ENCODE measurements around the gene CCR9.

CCR9 gene

DNA sequence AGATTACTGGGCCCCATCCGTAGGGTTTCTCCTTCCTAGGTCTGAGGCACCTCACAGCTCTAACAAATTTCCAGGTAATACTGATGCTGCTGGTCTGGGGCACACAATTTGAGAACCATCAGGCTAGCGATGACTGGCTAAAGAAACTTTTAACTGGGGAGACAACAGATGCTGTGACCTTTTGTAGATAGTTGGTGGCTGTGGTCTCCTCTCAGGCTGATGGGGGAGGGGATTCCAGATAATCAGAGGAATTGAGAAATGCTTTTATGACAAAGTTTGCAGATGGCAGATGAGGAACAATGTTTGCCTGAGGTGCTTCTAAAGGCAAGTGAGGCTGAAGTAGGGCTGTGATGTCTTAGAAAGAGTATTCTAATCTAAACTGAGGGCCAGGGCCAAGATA lies 13.8 kb upstream of the CCR9 start:
- no peak for DNase-seq (ENCODE audit: low read depth in 2 of 2)

DNA sequence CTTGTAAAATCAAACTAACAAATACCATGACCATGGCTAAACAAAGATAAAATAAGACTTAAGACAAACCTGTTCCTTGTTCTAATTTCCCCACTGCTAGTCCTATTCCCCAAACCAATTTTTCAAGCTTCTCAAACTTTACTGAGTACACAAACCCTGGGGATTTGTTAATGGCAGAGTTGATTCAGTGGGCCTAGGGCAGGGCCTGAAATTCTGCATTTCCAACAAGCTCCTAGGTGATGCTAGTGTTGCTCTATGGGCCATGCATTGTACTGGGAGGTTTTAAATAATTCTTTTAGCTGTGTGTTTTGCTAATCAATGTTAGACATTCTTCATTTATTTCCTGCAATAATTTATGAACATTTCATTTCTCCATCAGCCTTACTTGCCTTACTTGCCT lies 13.3 kb upstream of the CCR9 start:
- no peak for DNase-seq (ENCODE audit: low read depth in 2 of 2)

DNA sequence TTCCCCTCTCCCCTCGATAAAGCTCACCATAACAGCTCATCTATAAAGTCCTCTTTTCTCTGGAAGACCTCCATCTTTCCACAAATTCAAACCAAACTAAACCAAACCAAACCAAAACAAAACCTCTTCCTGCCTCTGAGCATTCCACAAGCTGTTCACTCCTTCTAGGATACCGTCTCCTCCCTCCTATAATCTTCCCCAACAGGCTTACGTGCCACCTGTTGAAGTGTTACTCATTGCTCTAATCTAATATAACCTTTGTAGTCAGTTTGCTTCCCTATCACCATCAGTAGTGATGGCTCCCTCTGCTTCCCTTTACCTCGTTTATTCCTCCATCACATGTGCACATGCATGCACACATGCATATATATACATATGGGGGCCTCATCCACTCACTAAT lies 12.7 kb upstream of the CCR9 start:
- no peak for DNase-seq (ENCODE audit: low read depth in 2 of 2)

DNA sequence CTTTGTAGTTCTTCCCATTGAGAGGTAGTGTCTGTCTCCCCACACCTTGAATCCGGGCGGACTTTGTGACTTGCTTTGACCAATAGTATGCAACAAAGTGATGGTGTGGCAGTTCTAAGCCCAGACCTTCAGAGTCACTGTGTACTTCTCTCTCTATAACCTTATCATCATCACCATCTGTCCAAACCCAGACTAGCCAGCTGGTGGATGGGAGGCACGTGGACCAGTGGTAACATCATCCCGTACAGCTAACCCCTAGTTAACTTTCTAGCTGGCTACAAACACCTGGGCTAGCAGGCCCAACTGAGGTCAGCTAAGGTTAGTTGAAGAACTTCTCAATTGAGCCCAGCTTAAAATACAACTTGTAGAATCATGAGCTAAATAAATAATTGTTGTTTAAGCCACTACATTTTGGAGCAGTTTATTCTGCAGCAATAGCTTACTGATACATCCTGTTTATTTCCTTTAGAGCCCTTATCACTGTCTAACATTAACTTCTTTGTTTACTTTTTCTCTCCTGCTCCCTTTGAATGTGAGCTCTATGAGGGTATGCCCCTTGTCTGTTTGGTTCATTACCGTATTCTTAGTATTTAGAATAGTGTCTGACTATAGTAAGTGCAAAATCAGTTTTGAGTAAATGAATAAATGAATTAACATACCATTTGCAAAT lies 11.5 kb upstream of the CCR9 start:
- DNase-seq (ENCODE audit: low read depth in 2 of 2) = no peak

DNA sequence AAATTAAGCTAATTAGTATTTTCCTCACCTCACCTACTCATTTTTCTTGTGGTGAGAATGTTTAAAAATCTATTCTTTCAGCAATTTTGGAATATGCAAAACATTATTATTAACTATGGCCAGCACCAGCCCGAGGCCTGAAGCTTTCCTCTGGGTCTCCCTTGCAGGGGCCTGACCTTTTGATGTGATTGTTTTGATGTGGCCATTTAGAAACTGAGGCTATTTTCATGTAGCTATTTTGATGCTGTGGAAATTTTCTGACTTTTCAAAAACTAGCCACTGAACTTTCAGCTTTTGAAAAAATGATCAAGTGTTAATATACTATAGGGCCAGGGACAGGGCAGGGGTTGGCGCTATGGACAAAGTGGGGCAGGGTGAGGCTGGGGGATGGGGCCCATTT lies 8.2 kb upstream of the CCR9 start:
- no peak for DNase-seq (ENCODE audit: low read depth in 2 of 2)

DNA sequence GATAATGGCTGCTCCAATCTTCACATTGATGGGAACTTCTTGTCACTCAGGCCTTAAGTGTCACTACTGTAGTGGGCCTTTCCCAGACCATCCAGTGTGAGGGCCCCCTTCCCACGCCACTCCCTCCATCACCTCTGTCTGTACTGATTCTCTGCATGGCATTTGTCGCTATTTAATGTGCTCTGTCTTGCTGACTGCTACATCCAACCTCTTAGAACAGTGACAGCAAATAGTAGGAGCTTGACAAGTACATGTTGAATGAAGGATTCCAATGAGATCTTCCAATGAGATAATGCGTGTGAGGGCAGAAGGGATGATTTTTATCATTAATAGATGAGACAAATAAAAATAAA lies 5.6 kb upstream of the CCR9 start:
- DNase-seq (ENCODE audit: low read depth in 2 of 2) = no peak

DNA sequence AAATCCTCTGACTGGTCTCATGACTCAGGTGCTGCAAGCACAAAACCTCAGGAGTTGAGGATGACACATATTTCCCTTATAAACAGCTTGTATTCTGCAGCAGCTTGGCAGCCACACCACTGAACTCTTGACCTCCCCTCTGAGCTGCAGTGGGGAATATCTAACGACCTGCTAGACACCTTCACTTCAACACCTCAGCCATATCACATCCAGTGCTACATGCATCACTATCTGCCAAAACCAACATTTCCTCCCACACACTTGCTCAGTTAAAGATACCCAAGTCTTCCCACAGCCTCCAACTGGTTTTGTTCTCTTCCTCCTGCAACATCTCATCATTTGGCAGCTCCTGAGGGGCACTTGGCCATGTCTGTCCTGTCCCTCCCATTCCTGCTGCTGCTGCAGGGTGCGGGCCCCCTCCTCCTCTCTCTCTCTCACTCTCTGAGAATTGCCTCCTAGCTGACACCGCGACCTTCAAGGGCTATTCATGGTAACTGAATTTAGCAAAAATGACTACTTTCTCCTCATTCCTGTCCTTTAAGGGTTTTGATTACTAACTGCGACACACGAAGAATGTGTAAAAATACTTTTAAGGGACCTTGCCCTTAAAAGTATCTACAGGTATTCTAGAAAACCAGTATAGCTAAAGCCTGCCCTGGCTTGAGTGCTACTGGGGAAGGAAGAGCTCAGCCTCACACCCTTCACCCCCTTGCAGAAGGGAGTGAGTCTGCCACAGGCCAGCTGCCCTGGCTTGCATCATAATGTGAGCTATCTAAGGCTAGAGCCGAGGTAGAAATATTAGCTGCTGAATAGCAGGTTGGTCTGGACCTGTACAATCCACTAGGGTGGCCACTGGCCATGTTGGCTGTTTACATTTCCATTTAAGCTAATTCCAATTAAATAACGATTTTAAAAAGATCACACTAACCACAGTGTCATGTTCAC lies 5.0 kb upstream of the CCR9 start:
- peak; percentile 36 to 47 for DNase-seq (ENCODE audit: low read depth in 2 of 2)

DNA sequence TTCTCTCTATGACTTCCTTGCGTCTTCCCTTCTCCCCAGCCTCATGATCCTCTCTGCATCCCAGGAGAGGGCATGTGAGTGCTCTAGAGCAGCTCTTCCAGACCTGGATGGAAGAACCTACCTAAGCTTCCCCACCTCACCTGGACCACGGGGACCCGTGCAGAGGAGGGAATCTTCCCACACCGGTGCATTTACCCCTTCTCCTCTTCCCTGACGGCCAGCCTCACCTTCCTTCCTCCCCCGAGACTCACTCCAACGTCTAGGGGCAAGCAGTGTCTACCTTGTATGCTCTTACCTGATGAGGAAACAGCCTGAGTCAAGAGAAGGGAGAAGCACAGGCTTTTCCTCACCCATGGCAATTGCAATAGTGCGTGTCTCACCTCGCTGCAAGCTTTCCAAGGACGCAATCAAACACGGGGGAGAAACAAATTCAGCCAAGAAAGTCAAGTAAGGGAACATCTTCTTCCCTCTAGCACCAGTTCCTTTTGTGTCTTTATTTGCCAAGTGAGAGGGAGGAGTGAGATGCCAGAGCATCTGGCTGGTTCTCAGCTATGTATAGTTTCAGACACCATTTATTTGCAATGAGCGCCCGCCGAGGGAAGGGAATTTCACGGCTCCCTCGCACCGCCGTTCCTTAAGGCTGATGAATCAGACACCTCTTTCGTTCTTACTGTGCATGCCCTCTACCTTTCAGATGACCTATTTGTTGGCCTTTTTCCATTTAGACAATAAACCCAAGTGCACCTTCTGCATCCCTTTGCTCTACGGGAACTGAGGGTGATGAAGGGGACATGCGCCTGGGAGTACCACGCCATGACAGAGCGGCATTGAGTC lies 1.8 kb upstream of the CCR9 start:
- DNase-seq (ENCODE audit: low read depth in 2 of 2) = no peak

DNA sequence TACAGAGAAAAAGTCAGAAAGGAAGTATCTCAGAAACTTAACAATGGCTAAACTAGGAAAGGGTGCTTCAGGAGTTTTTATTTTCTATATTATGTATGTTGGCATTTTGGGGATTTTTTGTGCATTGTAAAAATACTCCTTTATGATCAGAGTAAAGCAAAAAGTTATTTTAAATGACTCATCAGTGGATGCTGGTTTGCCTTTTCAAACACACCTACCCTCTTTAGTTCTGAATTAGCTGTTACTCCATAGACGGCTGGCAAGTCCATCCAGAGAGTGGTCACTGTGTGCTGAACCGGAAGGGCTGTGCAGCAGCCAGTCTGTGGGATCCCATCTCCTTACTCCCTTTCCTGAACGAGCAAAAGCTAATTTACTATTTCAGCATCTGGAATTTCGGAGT lies 942 bp downstream of the CCR9 start:
- DNase-seq (ENCODE audit: low read depth in 2 of 2) = no peak

DNA sequence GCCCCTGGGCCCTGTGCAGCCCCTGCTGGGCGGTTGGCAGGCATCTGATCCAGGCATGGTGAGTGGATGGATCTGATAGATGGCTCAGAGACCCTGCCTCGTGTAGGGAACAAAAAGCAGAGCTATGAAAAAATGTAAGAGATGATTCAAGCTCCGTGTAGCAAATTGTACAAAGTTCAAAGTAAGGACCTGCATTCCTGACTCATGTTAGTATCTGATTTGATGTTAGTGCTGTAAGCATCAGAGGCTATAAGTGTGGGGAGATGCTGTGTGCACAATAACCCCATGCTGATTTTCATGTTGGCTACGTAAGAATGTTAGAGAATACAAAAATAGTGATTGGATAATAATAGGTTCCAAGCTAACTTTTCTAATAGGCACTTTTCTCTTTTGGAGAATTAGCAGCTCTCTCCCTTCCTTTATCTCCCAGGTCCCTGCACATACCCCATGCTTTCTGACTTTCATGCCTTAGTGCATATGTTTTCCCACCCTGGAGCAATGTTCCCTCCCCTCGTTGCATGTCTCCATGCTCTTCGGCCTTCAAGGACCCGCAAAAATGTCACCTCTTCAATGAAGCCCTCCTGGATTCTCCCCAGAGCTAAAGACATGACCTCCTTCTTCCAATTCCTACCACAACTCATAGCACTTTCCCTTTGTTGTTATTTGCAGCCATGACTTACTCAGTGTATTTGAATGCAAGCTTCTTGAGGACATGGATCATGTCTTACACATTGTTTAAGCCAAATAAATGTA lies 1.6 kb downstream of the CCR9 start:
- DNase-seq (ENCODE audit: low read depth in 2 of 2) = no peak

DNA sequence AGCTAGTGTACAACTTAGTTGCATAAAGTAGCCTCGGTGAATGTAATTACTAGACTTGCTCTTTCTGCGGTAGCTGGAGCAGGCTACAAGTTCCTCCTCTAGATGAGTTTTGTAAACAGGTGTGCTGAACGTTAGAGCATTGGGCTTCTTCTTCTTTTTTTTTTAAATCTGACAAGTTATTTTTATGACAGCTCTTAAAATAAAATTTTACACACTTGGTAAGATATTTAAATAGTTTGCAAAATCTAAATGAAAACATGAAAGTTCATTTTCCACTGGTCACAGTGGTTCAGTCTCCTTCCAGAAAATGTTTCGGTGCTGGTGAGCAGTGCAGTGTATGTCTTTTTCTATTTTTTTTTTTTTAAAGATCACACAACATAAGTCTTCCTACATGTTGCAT lies 3.0 kb downstream of the CCR9 start:
- DNase-seq (ENCODE audit: low read depth in 2 of 2) = no peak

DNA sequence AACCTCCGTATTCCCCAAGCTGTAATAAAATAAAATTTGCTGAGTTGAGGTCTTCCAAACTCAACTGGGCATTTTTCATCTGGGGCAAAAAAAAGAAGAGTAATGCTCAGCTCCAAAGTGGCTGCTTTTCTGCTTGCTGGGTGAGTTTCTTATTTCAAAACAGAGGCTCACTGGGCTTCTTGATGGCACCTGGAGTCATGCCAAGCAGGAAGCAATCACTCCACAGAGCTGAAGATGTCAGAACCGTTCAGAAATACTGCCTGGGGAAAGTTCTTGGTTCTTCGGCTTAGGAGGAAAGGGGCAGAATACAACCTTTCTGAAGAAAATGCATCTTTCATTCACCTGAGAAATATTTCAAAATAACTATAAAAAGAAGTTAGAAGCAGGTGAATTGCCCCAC lies 4.1 kb downstream of the CCR9 start:
- no peak for DNase-seq (ENCODE audit: low read depth in 2 of 2)

DNA sequence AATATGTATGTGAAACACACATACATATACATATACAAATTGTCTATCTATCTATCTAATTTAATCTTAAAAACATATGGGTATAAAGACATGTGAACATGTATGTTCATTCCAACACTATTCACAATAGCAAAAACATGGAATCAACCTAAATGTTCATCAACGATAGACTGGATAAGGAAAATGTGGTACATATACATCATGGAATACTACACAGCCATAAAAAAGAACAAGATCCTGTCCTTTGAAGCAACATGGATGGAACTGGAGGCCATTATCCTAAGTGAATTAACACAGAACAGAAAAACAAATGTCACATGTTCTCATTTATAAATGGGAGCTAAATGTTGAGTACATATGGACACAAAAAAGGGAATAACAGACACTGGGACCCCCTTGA lies 5.8 kb downstream of the CCR9 start:
- DNase-seq (ENCODE audit: low read depth in 2 of 2) = no peak

DNA sequence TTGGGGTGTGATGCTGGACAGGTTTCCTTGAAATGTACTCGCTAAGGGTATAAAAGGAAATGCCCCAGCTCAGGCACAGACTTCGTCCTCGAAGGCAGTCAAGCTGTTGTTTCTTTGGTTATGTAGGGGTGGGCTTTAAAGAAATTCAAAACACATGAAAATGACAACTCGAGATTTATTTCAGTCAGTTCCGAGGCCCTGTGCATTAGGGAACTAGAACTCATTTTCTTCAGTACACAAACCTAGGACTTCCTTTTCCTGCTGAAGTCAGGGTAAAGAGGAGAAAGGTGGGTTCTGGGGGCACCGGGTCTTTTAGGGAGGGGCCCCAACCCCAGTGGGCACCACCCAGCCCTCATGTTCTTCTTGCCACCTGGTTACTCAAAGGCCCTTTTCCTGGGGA lies 7.7 kb downstream of the CCR9 start:
- no peak for DNase-seq (ENCODE audit: low read depth in 2 of 2)

DNA sequence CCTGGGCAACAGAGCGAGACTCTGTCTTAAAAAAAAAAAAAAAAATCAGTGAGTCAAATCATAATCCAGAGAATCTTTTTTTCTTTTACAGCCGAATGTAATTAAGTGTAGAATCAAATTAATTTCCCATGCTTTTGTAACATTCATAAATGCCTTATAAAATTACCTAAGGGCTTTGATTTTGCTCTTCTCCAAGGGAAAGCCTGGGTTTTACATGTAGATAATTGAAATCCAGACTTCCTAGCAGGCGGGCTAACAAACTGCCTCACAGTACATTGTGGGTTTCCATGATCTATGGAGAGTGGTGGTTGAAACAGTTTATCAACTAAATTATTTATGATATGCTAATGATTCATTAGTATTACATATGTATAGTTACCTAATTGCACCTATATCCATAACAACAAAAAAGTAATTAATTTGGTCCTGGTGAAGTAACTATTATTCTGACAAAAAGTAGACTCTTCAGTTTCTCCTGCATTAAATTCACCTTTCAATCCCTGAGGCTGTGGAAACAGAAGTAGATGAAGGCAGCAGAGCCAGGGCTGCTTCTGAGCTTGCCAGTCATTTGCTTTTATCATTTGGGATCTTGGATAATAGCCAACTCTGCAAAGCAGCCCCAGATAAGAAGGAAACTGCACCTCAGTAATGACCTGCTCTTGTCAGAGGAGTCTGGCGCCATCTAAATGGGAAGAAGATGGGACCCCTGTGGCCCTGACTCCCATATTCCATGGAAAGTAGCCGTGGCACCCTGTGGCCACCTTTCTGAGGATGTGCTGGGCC lies 9.5 kb downstream of the CCR9 start:
- DNase-seq (ENCODE audit: low read depth in 2 of 2) = no peak

DNA sequence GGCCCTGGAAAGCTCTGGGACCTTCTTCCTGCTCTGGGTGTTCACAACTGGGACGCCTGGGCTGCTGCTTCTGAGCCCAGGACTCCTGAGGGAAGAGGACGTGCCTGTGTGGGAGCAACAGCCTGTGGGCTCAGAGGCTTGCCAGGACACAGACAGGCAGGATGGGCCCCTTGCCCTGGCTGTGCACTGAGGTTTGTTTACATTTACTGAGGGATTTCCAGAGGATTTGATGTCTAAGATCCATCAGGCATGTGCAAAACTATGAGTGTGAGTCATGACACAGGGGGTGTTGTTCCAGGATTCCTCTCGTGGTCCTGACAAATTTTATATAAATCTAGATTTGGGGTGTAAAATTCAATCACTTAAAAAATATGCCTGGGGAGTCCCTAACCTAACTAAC lies 10.6 kb downstream of the CCR9 start:
- no peak for DNase-seq (ENCODE audit: low read depth in 2 of 2)

DNA sequence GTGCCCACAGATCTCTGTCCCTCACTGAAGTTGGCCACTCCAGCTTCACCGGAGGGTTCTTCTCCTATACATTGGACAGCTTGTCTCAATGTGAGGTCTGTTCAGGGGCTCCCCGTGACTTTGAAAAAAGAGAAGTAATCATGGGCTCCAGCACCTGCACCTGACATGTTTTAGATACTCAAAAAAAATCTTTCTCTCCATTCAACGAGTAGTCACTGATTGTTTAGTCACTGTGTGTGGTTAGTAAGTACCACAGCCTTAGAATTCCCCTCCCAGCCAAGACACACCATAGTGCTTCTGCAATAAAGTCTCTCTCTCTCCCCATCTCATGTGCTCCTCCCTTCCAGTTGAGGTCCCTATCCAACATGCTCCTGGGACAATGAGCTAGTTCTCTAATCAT lies 18.6 kb downstream of the CCR9 start:
- DNase-seq (ENCODE audit: low read depth in 2 of 2) = no peak

DNA sequence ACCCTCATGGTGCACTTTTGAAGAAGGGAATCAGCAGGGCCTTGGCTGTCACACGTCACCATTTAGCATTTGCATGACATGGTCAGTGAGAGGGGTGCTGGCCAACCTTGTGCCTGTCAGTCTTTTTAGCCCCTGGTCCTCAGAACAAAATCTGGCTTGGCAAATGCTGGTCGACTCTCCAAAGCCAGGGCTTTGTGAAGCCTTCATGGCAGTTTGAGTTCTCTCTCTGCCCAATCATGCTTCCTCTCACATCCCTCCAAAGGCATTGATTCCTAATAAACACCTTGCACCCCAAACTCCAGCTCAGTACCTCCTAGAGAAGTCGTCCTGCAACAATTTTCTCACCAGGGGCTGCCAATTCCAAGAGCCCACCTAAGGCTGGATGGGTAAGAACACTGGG lies 19.4 kb downstream of the CCR9 start:
- no peak for DNase-seq (ENCODE audit: low read depth in 2 of 2)

DNA sequence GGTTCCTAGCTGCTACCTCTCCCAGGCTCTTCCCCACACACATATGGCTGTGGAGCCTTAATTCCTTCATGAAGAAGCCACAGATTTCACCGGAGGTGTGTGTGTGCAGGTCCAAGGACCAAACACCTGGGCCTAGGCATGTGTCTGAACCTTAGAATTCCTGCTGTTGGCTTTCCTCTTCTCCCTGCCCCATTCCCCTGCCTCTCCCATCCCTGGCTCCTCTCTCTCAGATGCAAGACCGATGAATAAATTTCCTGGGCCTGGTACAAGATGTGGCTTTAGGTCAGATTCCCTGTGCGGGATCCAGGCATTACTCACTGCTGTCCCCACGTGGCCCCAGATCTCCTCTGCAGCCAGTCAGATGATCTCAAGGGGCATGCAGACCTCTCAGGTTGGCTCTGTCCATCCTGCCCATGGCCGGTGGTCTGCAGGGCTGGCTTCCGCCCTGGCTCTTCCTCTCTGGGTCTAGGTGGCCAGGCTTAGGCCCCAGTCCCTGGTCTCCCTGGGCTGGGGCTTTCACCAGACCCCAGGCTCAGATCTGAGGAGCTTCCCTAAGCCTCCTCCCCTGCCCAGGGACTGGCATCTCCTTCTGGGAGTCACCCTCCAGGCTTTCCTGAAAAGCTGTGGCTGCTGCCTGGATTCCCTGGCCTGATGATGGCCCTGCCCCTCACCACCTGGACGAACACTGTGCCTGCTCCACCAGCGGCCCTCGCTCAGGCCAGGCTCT lies 20.5 kb downstream of the CCR9 start:
- DNase-seq (ENCODE audit: low read depth in 2 of 2) = no peak
